Left forelimb (tissue), 1 donor: Measurements from ENCODE around the gene EHD2.
"Not testable (repeated sequence)": the region's sequence is repeated elsewhere in the genome, so short reads cannot be mapped to it uniquely, and the experiment has no call there.

Experiments
- DNase-seq: peaks from one replicate; pipeline ENCODE4 v3.0.0-alpha.2; 2018; ENCODE audit warnings: low spot score

The EHD2 gene, protein sequence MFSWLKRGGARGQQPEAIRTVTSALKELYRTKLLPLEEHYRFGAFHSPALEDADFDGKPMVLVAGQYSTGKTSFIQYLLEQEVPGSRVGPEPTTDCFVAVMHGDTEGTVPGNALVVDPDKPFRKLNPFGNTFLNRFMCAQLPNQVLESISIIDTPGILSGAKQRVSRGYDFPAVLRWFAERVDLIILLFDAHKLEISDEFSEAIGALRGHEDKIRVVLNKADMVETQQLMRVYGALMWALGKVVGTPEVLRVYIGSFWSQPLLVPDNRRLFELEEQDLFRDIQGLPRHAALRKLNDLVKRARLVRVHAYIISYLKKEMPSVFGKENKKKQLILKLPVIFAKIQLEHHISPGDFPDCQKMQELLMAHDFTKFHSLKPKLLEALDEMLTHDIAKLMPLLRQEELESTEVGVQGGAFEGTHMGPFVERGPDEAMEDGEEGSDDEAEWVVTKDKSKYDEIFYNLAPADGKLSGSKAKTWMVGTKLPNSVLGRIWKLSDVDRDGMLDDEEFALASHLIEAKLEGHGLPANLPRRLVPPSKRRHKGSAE

DNA sequence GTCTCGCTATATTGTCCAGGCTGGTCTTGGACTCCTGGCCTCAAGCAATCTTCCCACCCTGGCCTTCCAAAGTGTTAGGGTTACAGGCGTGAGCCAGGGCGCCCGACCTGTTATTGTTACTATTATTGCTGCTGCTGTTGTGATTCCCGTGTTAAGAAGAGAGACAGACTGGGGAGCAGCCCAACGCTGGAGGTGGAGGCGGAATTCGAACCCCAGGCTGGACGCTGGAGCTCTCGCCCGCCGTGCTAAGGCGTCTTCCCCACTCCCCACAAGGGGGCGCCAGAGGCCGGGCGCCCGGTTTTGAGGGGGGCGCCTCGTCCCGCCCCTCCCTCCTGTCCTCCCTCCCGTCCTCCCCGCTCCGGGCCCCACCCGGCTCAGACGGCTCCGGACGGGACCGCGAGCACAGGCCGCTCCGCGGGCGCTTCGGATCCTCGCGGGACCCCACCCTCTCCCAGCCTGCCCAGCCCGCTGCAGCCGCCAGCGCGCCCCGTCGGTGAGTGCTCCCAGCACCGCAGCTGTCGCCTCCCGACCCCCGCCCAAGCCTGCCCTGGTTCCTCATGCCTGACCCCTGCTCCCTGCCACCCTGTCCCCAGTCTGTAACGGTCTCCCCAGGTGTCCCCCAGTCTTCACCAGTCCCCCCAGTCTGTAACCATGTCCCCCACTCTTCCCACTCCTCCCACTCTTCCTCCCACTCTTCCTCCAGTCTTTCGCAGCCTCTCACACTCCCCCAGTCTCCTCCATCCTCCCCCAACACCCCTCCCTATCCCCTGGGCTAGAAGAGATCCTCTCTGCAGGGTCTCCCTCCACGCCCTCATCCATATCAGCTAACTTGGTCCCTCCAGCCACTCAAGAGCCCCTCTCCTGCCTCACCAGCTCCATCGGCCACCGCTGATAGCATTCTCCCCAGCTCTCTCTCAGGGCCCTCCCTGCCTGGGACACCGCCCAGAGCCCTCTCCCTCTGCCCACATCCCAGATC is at the start of gene EHD2:
Gene EHD2 (plus strand): TSS at position 377 of the 976 bp plus-strand sequence. CDS start 3,191 bp downstream, outside the sequence.
- DNase-seq = peak; percentile 88

DNA sequence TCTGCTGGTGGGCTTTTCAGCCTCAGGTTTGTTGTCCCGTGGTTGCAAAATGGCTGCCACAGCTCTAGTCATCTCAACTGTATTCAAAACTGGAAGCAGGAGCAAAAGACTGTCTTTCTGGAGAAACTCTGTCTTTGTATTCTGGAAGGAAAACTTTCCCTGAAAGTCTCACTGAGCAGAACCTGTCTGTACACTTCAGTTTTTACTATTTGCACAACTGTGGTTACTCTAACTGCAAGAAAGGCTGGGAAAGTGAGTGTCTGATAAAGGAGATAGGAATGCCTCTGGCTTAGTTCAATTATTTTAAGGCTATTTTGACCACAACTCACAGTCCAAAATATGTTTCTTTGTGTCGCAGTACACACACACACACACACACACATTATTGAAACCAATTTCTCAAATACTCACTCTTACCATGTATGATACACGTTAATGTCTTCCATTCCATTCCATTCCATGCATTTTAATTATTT is 49.7 kb upstream of the EHD2 start:
- no peak for DNase-seq

DNA sequence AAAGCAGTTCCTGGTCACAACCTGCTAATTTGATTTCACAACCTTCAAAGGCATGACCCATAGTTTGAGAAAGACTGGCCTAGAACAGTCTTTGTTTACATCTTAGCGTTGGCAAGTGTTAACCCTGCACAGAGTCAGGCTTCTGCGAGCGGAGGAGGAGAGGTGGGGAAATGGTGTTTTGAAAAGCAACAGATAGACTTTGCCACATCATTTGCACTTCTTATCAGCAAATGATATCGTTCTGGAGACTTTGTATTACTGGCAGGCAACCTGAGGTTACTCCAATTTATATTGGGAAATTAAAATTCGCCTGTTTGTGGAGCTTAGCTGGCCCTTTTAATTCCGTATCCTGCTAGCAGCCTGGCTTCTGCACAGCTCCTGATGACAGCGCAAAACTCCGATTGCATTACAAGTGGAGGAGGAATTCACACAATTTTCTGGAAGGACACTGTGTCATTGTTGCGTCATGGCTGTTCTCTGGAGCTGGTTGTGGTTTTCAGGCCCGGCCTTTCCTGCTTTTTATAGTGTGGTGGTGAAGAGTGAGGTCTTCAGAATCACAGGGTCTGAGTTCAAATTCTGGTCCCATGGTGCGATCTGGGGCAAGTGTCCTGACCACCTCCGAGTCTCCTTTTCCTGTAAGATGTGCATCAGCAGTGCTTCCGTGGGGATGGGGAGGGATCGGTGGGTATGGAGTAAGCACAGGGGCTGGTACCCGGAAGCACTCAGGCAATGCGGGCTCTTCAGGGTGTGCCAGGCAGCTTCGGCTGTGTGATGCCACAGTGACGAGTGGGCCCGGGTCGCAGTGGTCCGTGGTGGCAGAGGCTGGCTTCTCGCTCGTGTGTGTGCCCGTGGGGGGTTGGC is 49.1 kb upstream of the EHD2 start:
- DNase-seq = no peak

DNA sequence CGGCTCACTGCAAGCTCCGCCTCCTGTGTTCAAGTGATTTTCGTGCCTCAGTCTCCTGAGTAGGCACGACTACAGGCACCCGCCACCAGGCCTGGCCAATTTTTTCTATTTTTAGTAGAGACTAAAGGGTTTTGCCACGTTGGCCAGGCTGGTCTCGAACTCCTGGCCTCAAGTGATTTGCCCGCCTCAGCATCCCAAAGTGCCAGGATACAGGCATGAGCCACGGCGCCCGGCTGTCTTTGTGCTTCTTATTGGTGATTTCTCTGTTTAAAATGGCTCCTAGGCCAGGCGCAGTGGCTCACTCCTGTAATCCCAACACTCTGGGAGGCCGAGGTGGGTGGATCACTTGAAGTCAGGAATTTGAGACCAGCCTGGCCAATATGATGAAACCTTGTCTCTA is 44.7 kb upstream of the EHD2 start:
- DNase-seq = not testable (repeated sequence)

DNA sequence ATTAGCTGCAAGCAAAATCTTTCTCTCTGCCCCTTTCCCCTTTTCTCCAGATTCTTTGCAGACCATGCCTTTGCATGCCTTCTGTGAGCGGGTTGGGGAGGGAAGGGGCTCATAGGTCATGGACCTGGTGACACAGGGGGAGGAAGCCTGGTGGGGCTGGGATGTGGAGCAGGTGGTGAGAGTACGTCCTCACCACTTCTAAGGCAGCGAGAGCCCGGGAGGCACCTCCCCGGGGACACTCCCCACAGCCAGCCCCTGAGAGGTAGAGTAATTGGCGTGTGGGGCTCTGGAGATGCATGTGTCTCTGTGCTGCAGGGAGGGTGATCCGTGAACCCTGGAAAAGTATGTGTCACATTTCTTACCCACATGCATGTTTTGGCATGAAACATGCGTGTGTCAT is 42.5 kb upstream of the EHD2 start:
- no peak for DNase-seq

DNA sequence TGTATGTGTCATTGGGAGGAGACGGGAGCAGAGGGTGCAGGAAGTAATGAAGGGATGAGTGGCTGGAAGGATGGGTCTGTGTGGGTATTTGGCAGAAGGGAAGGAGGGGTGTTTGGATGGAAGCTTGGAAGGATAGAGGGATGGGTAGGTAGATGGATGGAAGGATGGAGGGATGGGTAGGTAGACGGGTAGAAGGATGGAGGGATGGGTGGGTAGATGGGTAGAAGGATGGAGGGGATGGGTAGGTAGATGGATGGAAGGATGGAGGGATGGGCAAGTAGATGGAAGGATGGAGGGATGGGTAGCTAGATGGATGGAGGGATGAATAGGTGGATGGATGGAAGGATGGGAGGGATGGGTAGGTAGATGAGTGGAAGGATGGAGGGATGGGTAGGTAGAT is 41.7 kb upstream of the EHD2 start:
- DNase-seq = no peak

DNA sequence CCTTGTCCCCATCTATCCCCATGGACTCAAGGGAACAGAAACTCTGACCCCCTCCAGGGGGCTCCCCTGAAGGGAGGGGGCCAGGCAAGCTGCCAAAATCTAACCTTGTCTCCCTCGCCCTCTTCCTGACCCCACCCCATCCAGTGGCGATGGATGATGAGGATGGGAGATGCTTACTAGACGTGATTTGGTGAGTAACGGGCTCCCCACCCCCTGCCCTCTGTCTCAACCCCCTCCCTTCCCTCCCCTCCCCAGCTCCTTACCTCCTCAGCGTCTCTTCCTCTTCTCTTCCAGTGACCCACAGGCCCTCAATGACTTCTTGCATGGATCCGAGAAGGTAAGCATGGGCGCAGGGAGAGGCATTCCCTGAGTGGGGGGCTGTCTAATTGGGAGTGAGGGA is 39.8 kb upstream of the EHD2 start:
- no peak for DNase-seq

DNA sequence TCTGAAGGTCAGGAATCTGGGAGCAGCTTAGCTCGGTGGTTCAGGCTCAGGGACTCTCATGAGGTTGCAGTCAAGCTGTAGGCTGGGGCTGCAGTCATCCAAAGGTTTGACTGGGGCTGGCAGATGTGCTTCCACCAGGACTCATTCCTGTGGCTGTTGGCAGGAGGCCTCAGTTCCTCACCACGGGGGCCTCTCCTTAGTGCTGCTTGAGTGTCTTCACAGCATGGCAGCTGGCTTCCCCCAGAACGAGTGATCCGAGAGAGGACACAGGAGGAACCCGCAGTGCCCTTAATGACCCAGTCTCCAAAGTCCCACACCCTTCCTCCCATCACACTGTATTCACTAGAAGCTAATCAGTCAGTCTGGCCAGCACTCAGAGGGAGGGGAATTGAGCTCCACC is 38.7 kb upstream of the EHD2 start:
- no peak for DNase-seq

DNA sequence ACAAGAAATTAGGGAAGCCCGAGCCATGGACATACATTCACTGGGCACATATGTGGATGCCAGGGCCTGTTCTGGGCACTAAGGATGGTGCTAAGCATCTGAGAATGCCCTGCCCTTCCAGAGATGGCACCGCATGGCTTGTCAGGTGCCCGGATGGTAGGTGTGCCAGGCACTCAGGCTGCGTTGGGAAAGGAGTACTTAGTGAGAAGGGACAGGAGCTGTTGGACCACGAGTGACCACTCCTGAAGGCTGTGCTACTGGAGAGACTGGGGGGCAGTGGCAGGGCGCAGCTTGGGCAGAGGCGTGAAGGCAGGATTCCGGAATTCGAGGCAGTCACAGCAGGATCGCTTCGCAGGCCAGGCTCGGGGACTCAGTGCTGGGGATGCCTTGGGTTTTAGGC is 38.0 kb upstream of the EHD2 start:
- DNase-seq = no peak

DNA sequence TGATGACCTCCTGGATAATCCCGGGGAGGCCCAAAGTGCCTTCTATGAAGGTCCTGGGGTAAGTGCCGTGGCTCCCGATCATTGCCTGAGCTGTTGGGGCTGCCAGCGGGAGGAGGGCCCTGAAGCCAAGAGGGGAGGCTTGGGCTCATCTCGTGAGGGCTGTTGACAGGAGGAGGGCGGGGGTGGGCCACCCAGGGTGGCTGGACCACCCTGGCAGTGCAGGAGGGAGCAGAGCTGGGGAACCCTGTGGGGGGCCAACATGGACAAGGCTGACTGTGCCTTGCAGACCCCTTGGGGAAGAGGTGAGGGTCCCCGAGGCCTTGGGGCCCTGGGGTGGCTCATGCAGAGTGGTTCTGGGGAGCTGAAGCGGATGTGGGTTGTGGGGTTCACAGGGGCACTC is 37.4 kb upstream of the EHD2 start:
- DNase-seq = no peak

DNA sequence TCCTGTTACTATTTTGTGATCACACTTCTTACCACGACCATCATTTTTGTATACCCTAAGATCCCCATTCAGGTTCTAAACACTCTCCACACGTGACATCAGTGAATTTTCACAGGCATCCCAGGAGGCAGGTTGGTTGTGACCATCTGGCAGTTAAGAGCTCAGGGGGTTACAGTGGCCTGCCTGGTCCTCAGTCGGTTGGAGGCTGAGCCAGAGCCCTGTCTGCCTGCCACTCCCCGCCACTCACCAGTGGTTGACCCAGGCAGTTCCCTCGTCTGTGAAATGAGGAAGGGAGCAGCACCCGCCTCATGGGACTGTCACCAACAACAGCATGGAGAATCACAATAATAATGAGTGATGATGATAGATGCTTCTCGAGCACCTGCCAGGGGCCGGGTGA is 36.4 kb upstream of the EHD2 start:
- no peak for DNase-seq

DNA sequence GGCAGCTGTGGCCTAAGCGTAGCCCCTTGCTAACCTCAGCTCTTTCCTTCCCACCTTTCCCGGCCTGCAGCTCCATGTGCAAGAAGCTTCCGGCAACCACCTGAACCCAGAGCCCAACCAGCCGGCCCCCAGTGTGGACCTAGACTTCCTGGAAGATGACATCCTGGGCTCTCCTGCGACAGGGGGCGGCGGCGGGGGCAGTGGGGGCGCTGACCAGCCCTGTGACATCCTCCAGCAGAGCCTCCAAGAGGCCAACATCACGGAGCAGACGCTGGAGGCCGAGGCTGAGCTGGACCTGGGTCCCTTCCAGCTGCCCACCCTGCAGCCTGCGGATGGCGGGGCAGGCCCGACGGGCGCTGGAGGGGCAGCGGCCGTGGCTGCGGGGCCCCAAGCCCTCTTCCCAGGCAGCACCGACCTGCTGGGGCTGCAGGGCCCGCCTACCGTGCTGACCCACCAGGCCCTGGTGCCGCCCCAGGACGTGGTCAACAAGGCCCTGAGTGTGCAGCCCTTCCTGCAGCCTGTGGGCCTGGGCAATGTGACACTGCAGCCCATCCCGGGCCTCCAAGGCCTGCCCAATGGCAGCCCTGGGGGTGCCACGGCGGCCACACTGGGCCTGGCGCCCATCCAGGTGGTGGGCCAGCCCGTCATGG is 33.8 kb upstream of the EHD2 start:
- DNase-seq = no peak

DNA sequence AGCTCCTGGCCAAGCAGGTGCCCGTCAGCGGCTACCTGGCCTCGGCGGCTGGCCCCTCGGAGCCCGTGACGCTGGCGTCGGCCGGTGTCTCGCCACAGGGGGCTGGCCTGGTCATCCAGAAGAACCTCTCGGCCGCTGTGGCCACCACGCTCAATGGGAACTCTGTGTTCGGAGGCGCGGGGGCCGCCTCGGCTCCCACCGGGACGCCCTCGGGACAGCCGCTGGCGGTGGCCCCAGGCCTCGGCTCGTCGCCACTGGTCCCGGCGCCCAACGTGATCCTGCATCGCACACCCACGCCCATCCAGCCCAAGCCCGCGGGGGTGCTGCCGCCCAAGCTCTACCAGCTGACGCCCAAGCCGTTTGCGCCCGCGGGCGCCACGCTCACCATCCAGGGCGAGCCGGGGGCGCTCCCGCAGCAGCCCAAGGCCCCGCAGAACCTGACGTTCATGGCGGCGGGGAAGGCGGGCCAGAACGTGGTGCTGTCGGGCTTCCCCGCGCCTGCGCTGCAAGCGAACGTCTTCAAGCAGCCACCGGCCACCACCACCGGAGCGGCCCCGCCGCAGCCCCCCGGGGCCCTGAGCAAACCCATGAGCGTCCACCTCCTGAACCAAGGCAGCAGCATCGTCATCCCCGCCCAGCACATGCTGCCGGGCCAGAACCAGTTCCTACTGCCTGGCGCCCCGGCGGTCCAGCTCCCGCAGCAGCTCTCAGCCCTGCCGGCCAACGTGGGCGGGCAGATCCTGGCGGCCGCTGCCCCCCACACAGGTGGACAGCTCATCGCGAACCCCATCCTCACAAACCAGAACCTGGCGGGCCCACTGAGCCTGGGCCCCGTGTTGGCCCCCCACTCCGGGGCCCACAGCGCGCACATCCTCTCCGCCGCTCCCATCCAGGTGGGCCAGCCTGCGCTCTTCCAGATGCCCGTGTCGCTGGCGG is 33.0 kb upstream of the EHD2 start:
- no peak for DNase-seq

DNA sequence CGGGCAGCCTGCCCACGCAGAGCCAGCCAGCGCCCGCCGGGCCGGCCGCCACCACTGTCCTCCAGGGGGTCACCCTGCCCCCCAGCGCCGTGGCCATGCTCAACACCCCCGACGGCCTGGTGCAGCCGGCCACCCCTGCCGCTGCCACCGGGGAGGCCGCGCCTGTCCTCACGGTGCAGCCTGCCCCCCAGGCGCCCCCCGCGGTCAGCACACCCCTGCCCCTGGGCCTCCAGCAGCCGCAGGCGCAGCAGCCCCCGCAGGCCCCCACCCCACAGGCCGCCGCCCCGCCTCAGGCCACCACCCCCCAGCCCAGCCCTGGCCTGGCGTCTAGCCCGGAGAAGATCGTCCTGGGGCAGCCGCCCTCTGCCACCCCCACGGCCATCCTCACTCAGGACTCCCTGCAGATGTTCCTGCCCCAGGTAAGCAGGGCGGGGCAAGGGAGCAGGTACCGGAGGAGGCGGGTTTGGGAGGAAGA is 32.3 kb upstream of the EHD2 start:
- DNase-seq = no peak

DNA sequence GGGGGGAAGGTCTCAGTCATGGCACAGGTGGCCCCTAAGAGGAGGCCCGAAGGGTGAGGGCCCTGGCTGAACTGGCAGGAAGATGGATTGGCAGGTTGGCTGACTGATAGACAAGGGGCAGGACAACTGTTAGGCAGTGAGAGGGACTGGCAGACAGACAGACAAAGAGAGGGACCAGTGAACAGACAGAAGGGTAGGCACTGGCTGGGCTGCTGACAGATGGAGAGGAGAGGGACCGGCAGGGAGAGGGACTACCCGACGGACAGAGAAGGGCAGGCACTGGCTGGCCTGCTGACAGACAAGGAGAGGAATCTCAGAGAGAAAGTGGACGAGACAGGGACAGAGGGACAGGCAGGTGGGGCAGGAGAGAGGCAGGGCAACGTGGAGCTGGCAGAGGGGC is 31.8 kb upstream of the EHD2 start:
- no peak for DNase-seq

DNA sequence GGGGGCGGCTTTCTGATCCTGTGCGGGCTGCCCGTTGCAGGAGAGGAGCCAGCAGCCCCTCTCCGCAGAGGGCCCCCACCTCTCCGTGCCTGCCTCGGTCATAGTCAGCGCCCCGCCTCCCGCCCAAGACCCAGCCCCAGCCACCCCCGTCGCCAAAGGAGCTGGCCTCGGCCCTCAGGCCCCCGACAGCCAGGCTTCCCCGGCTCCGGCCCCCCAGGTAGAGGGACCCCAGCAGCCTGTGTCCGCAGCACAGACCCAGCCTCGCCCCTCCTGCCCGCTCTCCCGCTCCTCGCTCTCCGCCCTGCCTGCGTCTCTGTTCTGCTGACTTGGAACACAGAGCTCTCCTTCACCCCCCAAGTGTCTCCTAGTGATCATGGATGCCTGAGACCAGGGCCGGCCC is 31.3 kb upstream of the EHD2 start:
- no peak for DNase-seq

DNA sequence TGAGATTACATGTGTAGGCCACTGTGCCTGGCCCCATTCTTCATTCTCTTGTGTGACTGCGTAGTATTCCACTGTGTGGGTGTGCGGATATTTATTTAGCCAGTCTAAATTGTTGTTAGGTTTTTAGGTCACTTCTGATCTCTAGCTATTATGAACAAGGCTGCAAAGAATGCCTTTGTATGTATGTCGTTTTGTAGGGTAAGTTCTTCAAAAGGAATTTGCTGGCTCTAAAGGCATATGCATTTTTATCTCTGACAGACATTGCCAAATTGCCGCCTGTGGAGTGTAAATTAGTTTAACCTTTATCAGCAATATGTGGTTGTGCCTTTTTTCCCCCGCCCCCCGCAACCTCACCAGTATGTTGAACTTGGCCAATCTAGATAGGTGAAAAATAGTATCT is 30.3 kb upstream of the EHD2 start:
- no peak for DNase-seq

DNA sequence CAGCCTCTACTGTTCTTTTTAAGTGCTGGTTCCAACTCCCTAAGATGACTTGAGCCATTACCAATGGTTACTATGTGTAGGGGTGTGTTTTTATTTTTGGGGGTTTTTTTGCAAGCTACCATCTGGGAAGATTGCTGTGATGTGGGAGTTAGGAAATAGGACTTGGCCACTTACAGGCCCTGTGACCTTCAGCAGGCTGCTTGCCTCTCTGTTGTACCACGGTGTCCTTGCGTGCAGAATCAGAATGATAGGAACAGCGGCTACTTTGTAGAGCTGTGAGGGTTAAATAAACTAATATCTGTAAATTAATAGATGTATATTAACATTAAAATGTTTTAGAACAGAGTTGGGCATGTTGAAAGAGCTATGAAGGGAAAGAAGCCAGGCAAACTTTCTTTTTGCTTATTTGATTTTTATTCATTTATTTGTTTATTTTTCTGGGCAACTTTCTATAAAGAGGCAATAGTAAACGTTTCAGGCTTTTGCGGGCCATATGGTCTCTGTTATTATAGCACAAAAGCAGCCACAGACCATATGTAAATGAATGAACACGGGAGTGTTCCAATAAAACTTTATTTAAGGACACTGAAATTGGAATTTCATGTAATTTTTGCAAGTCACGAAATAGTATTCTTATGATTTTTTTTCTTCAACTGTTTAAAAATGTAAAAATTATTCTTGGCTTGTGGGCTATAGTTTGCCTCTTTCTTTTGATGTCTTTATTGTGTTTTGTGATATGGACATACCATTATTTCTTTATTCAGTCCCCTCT is 26.4 kb upstream of the EHD2 start:
- no peak for DNase-seq

DNA sequence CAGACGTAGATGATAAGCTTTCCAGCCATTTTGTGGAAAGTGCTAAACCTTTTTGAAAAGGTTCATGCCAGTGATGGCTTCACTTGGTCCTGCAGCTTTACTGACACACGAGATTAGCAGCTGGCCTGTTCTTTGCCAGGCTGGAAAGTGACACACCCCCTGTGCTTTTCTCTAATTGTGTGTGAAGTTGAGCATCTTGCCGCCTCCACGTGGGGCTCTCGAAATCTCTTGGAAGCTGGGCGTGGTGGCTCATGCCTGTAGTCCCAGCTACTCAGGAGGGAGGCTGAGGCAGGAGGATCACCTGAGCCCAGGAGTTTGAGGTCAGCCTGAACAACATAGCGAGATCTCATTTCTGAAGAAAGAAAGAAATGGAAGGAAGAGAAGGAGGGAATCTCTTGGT is 25.3 kb upstream of the EHD2 start:
- DNase-seq = no peak
